HG02678 (cell line): ENCODE data around the gene DNAJC7.
A peak's percentile ranks its signal among the peaks of the same experiment; 100 is the strongest.

Experiments
- ATAC-seq: cut with Tn5 transposase; IDR thresholded peaks from one replicate; pipeline ENCODE4 v1.9.1; 2021; ENCODE audit warnings: mild to moderate bottlenecking, moderate library complexity; ENCODE audit not compliant: unreplicated experiment

DNAJC7 gene

DNA sequence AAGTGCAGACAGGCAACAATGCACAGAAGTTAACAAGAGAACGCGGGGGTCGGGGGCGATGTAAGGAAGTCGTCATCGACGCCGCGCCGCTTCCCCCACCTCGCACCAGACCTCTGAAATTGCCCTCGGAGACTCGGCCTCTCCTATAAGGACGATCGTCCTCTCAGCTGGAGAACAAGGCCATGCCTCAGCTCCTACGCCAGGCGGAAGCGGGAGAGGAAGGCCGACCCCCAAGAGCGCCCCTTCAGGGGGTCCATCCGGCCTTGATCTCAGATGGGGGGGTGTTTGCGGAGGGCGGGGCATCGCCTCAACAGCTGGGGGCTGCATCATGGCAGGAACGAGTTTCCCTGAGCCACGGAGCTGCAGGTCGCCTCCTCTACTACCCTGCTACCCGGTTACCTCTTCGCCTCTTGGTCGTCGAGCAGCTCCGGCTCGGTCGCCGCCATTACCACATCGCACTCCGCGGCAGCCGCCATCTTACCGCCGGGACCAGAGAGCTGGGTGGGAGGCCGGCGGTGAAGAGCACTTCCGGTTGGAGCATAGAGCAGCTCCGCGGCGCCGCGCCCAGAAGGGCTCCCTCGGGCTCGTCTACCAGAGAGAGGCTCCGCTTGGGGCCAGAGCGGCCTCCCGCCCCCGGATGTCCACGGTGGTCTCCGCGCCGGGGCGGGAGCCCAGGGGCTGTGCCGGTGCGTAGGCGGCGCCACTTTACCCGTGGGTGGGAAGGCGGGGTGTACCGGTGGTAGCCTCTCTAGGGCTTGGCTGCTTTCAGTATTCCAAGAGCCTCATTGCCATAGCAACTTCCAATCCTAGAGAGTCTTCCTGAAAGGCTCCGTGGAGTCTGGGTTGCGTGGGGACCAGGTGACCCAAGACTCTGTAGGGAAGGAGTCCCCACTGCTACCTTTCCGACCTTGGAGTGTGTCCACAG lies at the start of gene DNAJC7:
Gene DNAJC7 (minus strand): TSS at position 499 of the 925 bp plus-strand sequence. CDS start 23 bp downstream, at position 476.
- peak; percentile 88 for ATAC-seq

DNA sequence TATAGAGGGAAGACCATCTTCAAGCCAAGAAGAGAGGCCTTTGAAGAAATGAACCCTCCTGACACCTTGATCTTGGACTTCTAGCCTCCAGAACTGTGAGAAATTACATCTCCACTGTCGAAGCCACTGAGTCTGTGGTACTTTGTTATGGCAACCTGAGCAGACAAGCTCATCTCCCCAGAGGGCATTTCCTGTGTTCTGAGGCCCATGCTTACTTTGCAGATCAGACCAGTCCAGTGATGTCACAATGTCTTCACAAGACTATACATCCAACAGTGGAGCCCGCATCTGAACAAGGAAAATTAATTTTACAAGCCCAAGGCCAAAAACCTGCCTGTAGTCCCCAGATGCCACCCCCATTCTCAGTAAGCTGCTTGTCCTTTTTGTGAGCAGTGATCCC lies 48.0 kb upstream of the DNAJC7 start:
- ATAC-seq, result no peak

- no peak for ATAC-seq
Observed at GRCh38 chr17:42062681-42063080, 45.4 kb upstream of the DNAJC7 start.

DNA sequence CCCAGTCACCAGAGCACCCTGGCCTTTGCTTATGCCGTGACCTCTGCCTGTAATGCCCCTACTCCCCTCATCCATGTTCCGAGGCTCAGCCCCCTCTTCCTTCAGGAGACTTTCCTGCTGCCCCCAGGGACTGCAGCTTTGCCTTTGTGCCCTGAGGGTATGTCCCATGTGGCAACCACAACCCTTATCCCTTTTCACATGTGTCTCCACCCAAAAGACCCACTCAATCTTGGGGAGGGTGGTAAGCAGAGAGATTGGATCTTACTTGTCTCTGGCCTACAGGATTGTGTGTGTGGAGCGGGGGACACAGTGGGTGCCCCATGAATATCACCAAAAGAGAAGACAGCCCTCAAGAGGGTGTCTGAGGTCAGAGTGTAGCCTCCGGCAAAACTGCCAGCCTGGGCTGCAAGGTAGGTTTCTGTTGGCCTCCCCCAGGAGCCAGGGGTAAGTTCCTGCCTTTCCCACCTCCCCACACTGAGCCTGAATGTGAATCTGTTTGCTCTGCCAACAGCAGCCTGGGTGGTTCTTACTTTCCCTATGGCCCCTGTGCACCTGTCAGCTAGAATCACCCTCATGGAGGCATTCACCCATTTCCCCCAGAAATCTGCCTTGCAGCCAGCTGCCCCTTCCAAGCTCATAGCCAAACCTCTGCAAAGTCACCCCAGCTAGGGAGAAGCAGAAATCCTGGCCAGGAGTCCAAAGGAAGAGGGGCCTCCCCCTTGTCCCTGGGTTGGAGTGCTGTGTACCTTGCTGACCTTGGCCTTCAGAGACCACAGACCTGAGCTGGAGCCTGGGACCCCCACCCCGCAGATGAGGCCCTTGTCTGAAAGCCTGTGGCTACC lies 44.6 kb upstream of the DNAJC7 start:
- no peak for ATAC-seq

DNA sequence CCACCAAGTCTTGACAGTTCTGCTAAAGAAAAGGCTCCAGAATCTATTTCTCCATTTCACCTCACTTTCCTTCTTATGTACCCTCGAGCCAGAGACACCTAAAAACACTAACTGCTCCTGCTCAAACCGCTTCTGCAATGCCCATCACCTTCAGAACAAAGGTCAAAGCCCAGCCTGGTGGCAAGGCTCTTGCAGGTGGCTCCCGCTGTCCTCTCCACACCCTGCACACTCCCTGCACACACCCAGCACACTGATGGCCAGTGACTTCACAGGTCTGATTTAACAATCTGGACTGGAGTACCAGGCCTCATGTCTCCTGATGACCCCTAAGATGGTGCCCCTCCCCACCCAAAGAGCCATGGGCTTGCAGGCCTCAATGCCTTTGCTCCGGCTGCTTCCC lies 43.0 kb upstream of the DNAJC7 start:
- ATAC-seq, result no peak

DNA sequence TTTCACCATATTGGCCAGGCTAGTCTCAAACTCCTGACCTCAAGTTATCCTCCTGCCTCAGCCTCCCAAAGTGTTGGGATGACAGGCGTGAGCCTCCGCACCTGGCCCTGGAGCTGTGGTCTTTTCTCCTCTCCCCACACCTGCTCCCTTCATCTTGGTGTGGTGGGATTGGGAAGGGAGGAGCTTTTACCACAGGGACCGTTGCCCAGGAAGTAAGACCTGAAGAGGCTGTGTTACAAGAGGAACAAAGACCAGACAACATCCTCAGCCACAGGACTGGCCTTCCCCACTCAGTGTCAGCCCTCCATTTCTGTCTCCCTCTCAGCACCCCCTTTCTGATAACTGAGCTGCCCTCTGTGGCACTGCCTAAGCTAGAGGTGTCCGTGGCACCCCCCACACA lies 42.6 kb upstream of the DNAJC7 start:
- no peak for ATAC-seq

GRCh38 chr17:42058063-42058462 lies 40.8 kb upstream of the DNAJC7 start:
- no peak for ATAC-seq

DNA sequence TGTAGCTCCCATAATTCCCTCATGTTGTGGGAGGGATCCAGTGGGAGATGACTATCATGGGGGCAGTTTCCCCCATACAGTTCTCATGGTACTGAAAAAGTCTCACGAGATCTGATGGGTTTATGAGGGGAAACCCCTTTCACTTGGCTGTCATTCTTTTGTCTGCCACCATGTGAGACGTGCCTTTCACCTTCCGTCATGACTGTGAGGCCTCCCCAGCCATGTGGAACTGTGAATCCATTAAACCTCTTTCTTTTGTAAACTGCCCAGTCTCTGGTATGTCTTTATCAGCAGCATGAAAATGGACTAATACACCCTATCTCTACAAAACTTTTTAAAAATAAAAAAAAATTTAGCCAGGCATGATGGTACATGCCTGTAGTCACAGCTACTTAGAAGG lies 39.4 kb upstream of the DNAJC7 start:
- ATAC-seq, result no peak

DNA sequence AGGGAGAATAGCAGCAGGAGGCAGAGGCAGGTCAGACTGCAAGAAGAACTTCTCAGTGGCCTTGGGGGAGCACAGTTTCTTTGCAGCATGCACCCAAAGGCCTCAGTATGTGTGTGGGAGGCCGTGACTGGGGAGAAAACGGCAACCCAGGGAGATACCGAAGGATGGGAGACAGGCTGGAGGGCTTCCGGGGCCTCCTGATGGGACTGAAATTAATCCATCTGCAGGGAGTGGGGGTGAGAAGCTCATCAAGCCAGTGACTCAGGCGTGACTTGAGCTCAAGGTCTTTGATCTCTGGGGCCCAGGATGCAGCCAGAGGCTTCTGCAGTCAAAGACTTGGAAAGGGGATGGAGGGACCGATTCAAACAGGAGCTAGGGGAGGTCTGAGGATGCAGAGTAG lies 38.3 kb upstream of the DNAJC7 start:
- no peak for ATAC-seq

GRCh38 chr17:42055027-42055426 lies 37.8 kb upstream of the DNAJC7 start:
- no peak for ATAC-seq

DNA sequence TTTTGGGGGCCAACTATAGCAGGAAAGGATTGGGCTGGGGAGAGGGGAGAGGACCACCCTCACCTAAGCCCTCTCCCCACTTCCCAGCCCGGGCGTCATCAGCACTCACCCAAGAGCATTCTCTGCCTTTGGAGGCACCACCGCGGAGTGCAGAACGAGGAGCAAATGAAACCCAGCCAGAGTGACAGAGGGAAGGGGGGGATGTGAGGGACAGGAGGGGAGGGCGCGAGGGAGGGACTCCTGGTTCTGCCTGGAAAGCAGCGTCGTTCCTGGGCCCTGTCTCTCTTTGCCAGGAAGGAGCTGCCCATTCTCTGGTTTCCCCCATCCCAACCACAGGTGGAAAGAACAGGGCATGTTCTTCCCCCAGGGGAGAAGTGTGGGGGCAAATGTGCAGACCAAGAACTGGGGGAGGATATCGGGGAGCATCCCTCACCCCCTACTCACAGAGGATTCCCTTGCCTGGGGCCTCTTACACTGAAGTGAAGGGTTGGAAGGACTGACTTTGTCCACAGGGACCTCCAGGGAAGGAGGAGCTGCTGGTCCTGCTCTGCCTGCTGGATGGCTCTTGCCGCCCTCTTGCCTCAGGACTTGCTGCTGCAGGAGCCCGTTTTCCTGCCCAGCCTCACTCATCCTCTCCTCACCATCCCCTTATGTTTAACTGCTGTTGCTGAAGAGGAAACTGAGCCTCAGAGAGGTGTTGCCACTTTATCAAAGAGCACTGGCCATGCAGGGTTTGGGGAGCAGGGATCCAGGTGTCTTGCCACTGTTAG lies 36.7 kb upstream of the DNAJC7 start:
- ATAC-seq, result no peak

DNA sequence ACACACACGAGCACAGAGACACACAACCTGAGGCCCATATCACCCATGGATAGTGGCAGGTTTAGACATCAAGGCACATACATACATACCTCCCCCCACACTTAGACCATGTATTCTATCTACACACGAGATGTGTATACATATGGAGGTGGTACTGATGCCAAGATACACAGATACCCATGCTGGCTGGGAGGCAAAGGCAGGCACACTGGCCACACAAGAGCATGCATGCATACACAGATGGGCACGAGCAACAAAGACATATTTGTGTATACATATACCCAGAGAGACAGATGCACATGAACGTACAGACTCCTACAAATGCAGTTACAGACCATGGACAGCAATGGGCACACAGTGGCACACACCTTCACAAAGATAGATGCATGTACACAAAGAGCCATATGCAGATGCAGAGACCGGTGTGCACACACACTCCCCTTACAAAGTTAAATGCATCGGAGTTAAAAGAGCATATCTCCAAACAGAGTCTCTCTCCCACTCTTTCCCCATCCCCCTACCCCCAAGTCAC lies 35.2 kb upstream of the DNAJC7 start:
- no peak for ATAC-seq

DNA sequence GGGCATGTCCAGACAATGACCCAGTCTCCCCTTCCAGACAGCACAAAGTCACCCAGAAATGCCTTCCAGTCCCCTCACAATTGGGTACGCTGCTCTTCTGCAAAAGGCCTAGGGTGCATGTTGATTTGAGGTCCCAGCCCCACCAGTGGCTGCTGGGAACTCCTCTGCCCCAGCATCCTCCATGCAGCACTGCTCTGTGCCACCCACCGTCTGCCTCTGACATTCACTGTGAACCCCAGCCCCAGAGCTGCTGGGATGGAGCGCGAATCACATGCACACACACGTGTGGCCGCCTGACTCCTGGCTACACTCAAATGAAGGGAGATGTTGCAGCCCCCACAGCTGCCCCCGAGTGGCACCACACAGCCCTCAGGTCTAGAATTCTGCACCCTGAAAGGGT lies 34.4 kb upstream of the DNAJC7 start:
- ATAC-seq, result no peak

DNA sequence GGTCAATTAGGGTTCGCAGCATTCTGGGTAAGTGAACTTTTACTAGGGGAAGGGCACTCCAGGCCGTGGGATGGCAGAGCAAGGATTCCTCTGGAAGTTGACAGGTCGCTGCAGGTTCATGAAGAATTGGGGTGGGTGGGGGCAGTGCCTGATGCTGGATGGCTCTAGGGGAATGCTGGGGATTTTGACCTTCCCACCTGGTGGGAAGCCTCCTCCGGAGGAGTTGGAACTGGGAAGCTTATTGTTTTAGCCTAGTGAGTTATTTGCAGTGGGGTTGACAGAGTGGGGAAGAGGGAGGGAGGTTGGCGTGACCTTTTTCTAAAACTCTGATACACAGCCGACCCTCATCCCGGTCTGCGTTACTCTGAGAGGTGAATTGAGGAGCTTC lies 33.8 kb upstream of the DNAJC7 start:
- ATAC-seq, result no peak

DNA sequence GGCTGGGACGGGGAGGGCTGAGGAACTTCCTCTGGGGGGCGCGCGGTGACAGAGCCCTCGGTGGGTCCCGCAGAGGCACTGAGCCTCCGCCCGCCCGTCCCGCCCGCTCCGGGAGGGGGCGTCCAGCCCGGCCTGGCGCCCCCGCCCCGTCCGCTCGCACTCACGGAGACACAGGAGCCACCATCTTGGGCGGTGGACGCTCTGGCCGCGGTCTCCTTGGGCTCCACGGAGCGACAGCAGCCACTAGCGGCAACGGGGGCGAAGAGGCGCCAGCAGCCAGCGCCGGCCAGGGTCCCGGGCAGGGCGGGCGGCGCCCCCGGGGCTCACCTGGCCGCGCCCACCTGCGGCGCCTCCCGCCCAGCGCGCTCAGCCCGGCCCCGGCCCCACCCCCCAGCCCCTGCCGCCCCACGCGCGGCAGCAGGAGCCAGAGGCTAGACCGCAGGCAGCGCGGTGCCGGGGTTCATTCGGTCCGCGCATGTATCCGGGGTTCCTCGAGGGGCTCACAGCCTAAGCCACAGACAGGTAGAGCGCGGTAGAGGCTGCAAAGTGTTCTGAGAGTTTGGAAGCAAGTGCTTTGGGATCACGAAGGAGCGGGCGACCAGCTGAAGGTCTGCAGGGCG lies 33.3 kb upstream of the DNAJC7 start, which contains the start of gene C17orf113:
Gene C17orf113 (minus strand): TSS at position 209 of the 620 bp plus-strand sequence. CDS start 7,225 bp downstream, outside the sequence.
- no peak for ATAC-seq

GRCh38 chr17:42049834-42050392 lies 32.7 kb upstream of the DNAJC7 start:
- ATAC-seq, result no peak

GRCh38 chr17:42047343-42047742 lies 30.1 kb upstream of the DNAJC7 start:
- no peak for ATAC-seq

DNA sequence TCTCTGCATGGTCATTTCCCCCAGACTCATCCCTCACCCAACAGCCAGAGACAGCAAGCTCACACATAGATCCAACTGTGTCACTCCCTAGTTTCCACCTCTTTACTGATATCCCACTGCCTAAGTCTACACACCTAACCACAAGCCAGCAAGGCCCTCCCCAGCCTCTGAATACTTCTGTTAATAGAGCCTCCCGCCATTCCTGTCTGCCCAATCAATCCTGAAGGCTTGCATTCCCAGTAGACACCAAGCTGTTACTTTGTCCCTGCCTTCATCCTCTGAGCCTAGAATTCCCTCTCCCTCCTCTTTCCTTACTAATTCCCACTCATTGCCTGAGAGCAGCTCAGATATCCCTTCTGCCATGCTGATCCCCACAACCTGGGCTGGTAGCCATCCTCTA lies 28.5 kb upstream of the DNAJC7 start:
- ATAC-seq, result no peak

GRCh38 chr17:42042598-42043319 lies 25.5 kb upstream of the DNAJC7 start:
- ATAC-seq, result no peak
